ENCODE measurements around the gene LAYN.

LAYN gene

GRCh38 chr11:111559800-111560464 is 19.4 kb downstream of the LAYN start:
- no peaks in the 10 kb centered on the region for H3K9me3 Mint-ChIP-seq
- ATAC-seq (replicated peaks) (no peak), DNase-seq (no peak)
- H3K27ac Mint-ChIP-seq: no peak overlapping the region
- no peaks in the 10 kb centered on the region for H3K4me1 Mint-ChIP-seq (ENCODE audit: low read depth in 2 of 2)
- no peaks in the 10 kb centered on the region for H3K36me3 Mint-ChIP-seq (ENCODE audit: insufficient read depth)
- H3K4me3 Mint-ChIP-seq: no peak overlapping the region
- peaks cover 6 to 7% of the 10 kb centered on the region in 2 donors for H3K27me3 Mint-ChIP-seq

GRCh38 chr11:111560800-111561199 is 20.3 kb downstream of the LAYN start:
- no peak for DNase-seq
- Mint-ChIP-seq H3K4me3 (no peak overlapping the region), H3K27ac (no peak overlapping the region), H3K27me3 (peaks cover 0 to 7% of the 10 kb centered on the region in 2 donors), H3K4me1 (ENCODE audit: low read depth in 2 of 2) (no peaks in the 10 kb centered on the region), H3K9me3 (no peaks in the 10 kb centered on the region), H3K36me3 (ENCODE audit: insufficient read depth) (no peaks in the 10 kb centered on the region)
- no peak for ATAC-seq (replicated peaks)

- no peak for ATAC-seq (replicated peaks)
- Mint-ChIP-seq H3K4me3 (no peak overlapping the region), H3K9me3 (no peaks in the 10 kb centered on the region), H3K36me3 (ENCODE audit: insufficient read depth) (no peaks in the 10 kb centered on the region), H3K27ac (no peak overlapping the region), H3K4me1 (ENCODE audit: low read depth in 2 of 2) (no peaks in the 10 kb centered on the region), H3K27me3 (peaks cover 0 to 7% of the 10 kb centered on the region in 2 donors)
- DNase-seq: no peak
These were observed 20.8 kb downstream of the LAYN start for GRCh38 chr11:111561306-111561705.

GRCh38 chr11:111561791-111562325 is 21.3 kb downstream of the LAYN start:
- ATAC-seq (replicated peaks) (no peak), DNase-seq (no peak)
- Mint-ChIP-seq H3K9me3 (no peaks in the 10 kb centered on the region), H3K27ac (peak overlapping the region in 1 of 2 donors; percentile 45), H3K36me3 (ENCODE audit: insufficient read depth) (no peaks in the 10 kb centered on the region), H3K27me3 (peaks cover 0 to 7% of the 10 kb centered on the region in 2 donors), H3K4me1 (ENCODE audit: low read depth in 2 of 2) (no peaks in the 10 kb centered on the region), H3K4me3 (no peak overlapping the region)

- Mint-ChIP-seq H3K9me3 (no peaks in the 10 kb centered on the region), H3K4me1 (ENCODE audit: low read depth in 2 of 2) (no peaks in the 10 kb centered on the region), H3K36me3 (ENCODE audit: insufficient read depth) (no peaks in the 10 kb centered on the region), H3K27me3 (peaks cover 0 to 7% of the 10 kb centered on the region in 2 donors), H3K27ac (peak overlapping the region in 1 of 2 donors; percentile 45), H3K4me3 (no peak overlapping the region)
- DNase-seq: no peak
- no peak for ATAC-seq (replicated peaks)
These were observed 22.3 kb downstream of the LAYN start for GRCh38 chr11:111562692-111563389.

- Mint-ChIP-seq H3K27me3 (peaks cover 3 to 7% of the 10 kb centered on the region in 2 donors), H3K4me1 (ENCODE audit: low read depth in 2 of 2) (no peaks in the 10 kb centered on the region), H3K36me3 (ENCODE audit: insufficient read depth) (no peaks in the 10 kb centered on the region), H3K27ac (no peak overlapping the region), H3K9me3 (no peaks in the 10 kb centered on the region), H3K4me3 (no peak overlapping the region)
- DNase-seq (peak; percentile 62 to 67 (median 66)), ATAC-seq (replicated peaks) (peak; percentile 49)
These were observed 24.7 kb downstream of the LAYN start for GRCh38 chr11:111565114-111565720.

GRCh38 chr11:111566324-111566723 is 25.8 kb downstream of the LAYN start:
- no peaks in the 10 kb centered on the region for H3K9me3 Mint-ChIP-seq
- no peaks in the 10 kb centered on the region for H3K36me3 Mint-ChIP-seq (ENCODE audit: insufficient read depth)
- DNase-seq: no peak
- peaks cover 14 to 17% of the 10 kb centered on the region in 2 donors for H3K27me3 Mint-ChIP-seq
- no peak overlapping the region for H3K4me3 Mint-ChIP-seq
- H3K4me1 Mint-ChIP-seq (ENCODE audit: low read depth in 2 of 2): no peaks in the 10 kb centered on the region
- ATAC-seq (replicated peaks): no peak
- H3K27ac Mint-ChIP-seq: no peak overlapping the region

- DNase-seq (no peak), ATAC-seq (replicated peaks) (no peak)
- Mint-ChIP-seq H3K4me3 (no peak overlapping the region), H3K4me1 (ENCODE audit: low read depth in 2 of 2) (no peaks in the 10 kb centered on the region), H3K27ac (no peak overlapping the region), H3K36me3 (ENCODE audit: insufficient read depth) (no peaks in the 10 kb centered on the region), H3K9me3 (no peaks in the 10 kb centered on the region), H3K27me3 (peaks cover 17 to 41% of the 10 kb centered on the region in 2 donors)
These were observed 29.0 kb downstream of the LAYN start for GRCh38 chr11:111569476-111569875.

- H3K4me1 Mint-ChIP-seq (ENCODE audit: low read depth in 2 of 2): no peaks in the 10 kb centered on the region
- H3K36me3 Mint-ChIP-seq (ENCODE audit: insufficient read depth): no peaks in the 10 kb centered on the region
- peaks cover 17 to 41% of the 10 kb centered on the region in 2 donors for H3K27me3 Mint-ChIP-seq
- H3K27ac Mint-ChIP-seq: no peak overlapping the region
- no peak overlapping the region for H3K4me3 Mint-ChIP-seq
- ATAC-seq (replicated peaks): no peak
- no peaks in the 10 kb centered on the region for H3K9me3 Mint-ChIP-seq
- no peak for DNase-seq
These were observed 30.3 kb downstream of the LAYN start for GRCh38 chr11:111570796-111571195.

GRCh38 chr11:111571829-111572501 is 31.4 kb downstream of the LAYN start:
- DNase-seq (no peak), ATAC-seq (replicated peaks) (no peak)
- Mint-ChIP-seq H3K4me1 (ENCODE audit: low read depth in 2 of 2) (no peaks in the 10 kb centered on the region), H3K27ac (no peak overlapping the region), H3K27me3 (peaks cover 17 to 41% of the 10 kb centered on the region in 2 donors), H3K36me3 (ENCODE audit: insufficient read depth) (no peaks in the 10 kb centered on the region), H3K4me3 (no peak overlapping the region), H3K9me3 (no peaks in the 10 kb centered on the region)

GRCh38 chr11:111572581-111572980 is 32.1 kb downstream of the LAYN start:
- ATAC-seq (replicated peaks) (no peak), DNase-seq (no peak)
- no peaks in the 10 kb centered on the region for H3K9me3 Mint-ChIP-seq
- peaks cover 17 to 41% of the 10 kb centered on the region in 2 donors for H3K27me3 Mint-ChIP-seq
- H3K4me1 Mint-ChIP-seq (ENCODE audit: low read depth in 2 of 2): no peaks in the 10 kb centered on the region
- no peak overlapping the region for H3K27ac Mint-ChIP-seq
- no peaks in the 10 kb centered on the region for H3K36me3 Mint-ChIP-seq (ENCODE audit: insufficient read depth)
- no peak overlapping the region for H3K4me3 Mint-ChIP-seq

- H3K4me1 Mint-ChIP-seq (ENCODE audit: low read depth in 2 of 2): no peaks in the 10 kb centered on the region
- no peak overlapping the region for H3K27ac Mint-ChIP-seq
- DNase-seq (no peak), ATAC-seq (replicated peaks) (no peak)
- H3K36me3 Mint-ChIP-seq (ENCODE audit: insufficient read depth): no peaks in the 10 kb centered on the region
- peak overlapping the region in 1 of 2 donors; percentile 73 for H3K4me3 Mint-ChIP-seq
- peaks cover 17 to 41% of the 10 kb centered on the region in 2 donors for H3K27me3 Mint-ChIP-seq
- no peaks in the 10 kb centered on the region for H3K9me3 Mint-ChIP-seq
These were observed 33.3 kb downstream of the LAYN start for GRCh38 chr11:111573821-111574249.
